ENCODE results near the gene CAND2. TPM values are rescaled to one million over a fixed set of nuclear protein-coding genes. Genes with fewer than 3 reads are reported as not detected.

CAND2 gene
- total and polyA plus RNA-seq, 4 donors: 2.6 to 24.4 (median 14.5) TPM

GRCh38 chr3:12829886-12830784 is 33.7 kb downstream of the CAND2 start:
- Histone ChIP-seq H3K36me3 (ENCODE audit: control insufficient read depth in 1 of 2, insufficient read depth in 2 of 2, low read length in 1 of 2) (peaks cover 5% of the 10 kb centered on the region in 2 donors), H3K4me1 (ENCODE audit: control insufficient read depth in 1 of 2, insufficient read depth in 2 of 2, low read length in 2 of 2) (no peaks in the 10 kb centered on the region), H3K9me3 (ENCODE audit: control insufficient read depth, low read length) (no peaks in the 10 kb centered on the region), H3K27ac (ENCODE audit: low read depth in 1 of 2, low read length in 2 of 2) (no peak overlapping the region), H3K27me3 (ENCODE audit: control insufficient read depth in 1 of 2, insufficient read depth in 2 of 2, low read length in 1 of 2) (no peaks in the 10 kb centered on the region), H3K4me3 (ENCODE audit: low read length in 2 of 2) (no peak overlapping the region)
- no peak for ATAC-seq (ENCODE audit: low FRiP score)
- intact Hi-C loops (cut with DNase I): no loop called here
- no peak for DNase-seq
- WGBS, 2 donors: 78% methylated on average over 17 of the region's 17 CpGs

- no peak overlapping the region for H3K27ac ChIP-seq (ENCODE audit: low read depth in 1 of 2, low read length in 2 of 2)
These were observed 34.3 kb downstream of the CAND2 start for GRCh38 chr3:12830785-12831156.

GRCh38 chr3:12831301-12831866 is 34.9 kb downstream of the CAND2 start:
- no peak overlapping the region for H3K27ac ChIP-seq (ENCODE audit: low read depth in 1 of 2, low read length in 2 of 2)
- no peak for DNase-seq
- intact Hi-C loops (cut with DNase I): no loop called here
- no peak for ATAC-seq (ENCODE audit: low FRiP score)
- WGBS, 2 donors: 77% methylated on average over 5 of the region's 5 CpGs
- peaks cover 5 to 7% of the 10 kb centered on the region in 2 donors for H3K36me3 ChIP-seq (ENCODE audit: control insufficient read depth in 1 of 2, insufficient read depth in 2 of 2, low read length in 1 of 2)
- H3K4me3 ChIP-seq (ENCODE audit: low read length in 2 of 2): no peak overlapping the region
- no peaks in the 10 kb centered on the region for H3K9me3 ChIP-seq (ENCODE audit: control insufficient read depth, low read length)
- H3K4me1 ChIP-seq (ENCODE audit: control insufficient read depth in 1 of 2, insufficient read depth in 2 of 2, low read length in 2 of 2): no peaks in the 10 kb centered on the region
- no peaks in the 10 kb centered on the region for H3K27me3 ChIP-seq (ENCODE audit: control insufficient read depth in 1 of 2, insufficient read depth in 2 of 2, low read length in 1 of 2)

More at GRCh38 chr3:12830785-12831156, 34.3 kb downstream of the CAND2 start:
- DNase-seq (no peak), ATAC-seq (ENCODE audit: low FRiP score) (no peak)
- Histone ChIP-seq H3K36me3 (ENCODE audit: control insufficient read depth in 1 of 2, insufficient read depth in 2 of 2, low read length in 1 of 2) (peaks cover 5 to 7% of the 10 kb centered on the region in 2 donors), H3K9me3 (ENCODE audit: control insufficient read depth, low read length) (no peaks in the 10 kb centered on the region), H3K4me3 (ENCODE audit: low read length in 2 of 2) (no peak overlapping the region), H3K4me1 (ENCODE audit: control insufficient read depth in 1 of 2, insufficient read depth in 2 of 2, low read length in 2 of 2) (no peaks in the 10 kb centered on the region), H3K27me3 (ENCODE audit: control insufficient read depth in 1 of 2, insufficient read depth in 2 of 2, low read length in 1 of 2) (no peaks in the 10 kb centered on the region)
- WGBS, 2 donors: 75 to 83% methylated on average over 4 of the region's 4 CpGs
- intact Hi-C loops (cut with DNase I): no loop called here

GRCh38 chr3:12832350-12833221 is 36.1 kb downstream of the CAND2 start:
- Histone ChIP-seq H3K4me3 (ENCODE audit: low read length in 2 of 2) (no peak overlapping the region), H3K27me3 (ENCODE audit: control insufficient read depth in 1 of 2, insufficient read depth in 2 of 2, low read length in 1 of 2) (no peaks in the 10 kb centered on the region), H3K4me1 (ENCODE audit: control insufficient read depth in 1 of 2, insufficient read depth in 2 of 2, low read length in 2 of 2) (no peaks in the 10 kb centered on the region), H3K9me3 (ENCODE audit: control insufficient read depth, low read length) (no peaks in the 10 kb centered on the region), H3K27ac (ENCODE audit: low read depth in 1 of 2, low read length in 2 of 2) (no peak overlapping the region), H3K36me3 (ENCODE audit: control insufficient read depth in 1 of 2, insufficient read depth in 2 of 2, low read length in 1 of 2) (peaks cover 5 to 11% of the 10 kb centered on the region in 2 donors)
- 71 to 72% methylated on average over 7 of the region's 7 CpGs for WGBS, 2 donors
- ATAC-seq (ENCODE audit: low FRiP score): no peak
- intact Hi-C loops (cut with DNase I): no loop called here
- DNase-seq: no peak

- H3K4me1 ChIP-seq (ENCODE audit: control insufficient read depth in 1 of 2, insufficient read depth in 2 of 2, low read length in 2 of 2): no peaks in the 10 kb centered on the region
- no peaks in the 10 kb centered on the region for H3K27me3 ChIP-seq (ENCODE audit: control insufficient read depth in 1 of 2, insufficient read depth in 2 of 2, low read length in 1 of 2)
- H3K27ac ChIP-seq (ENCODE audit: low read depth in 1 of 2, low read length in 2 of 2): no peak overlapping the region
- H3K9me3 ChIP-seq (ENCODE audit: control insufficient read depth, low read length): no peaks in the 10 kb centered on the region
- no peak overlapping the region for H3K4me3 ChIP-seq (ENCODE audit: low read length in 2 of 2)
- intact Hi-C loops (cut with DNase I): no loop called here
- no peak for ATAC-seq (ENCODE audit: low FRiP score)
- WGBS, 2 donors: 80 to 86% methylated on average over 13 of the region's 13 CpGs
- no peak for DNase-seq
- peaks cover 5 to 14% of the 10 kb centered on the region in 2 donors for H3K36me3 ChIP-seq (ENCODE audit: control insufficient read depth in 1 of 2, insufficient read depth in 2 of 2, low read length in 1 of 2)
These were observed 37.0 kb downstream of the CAND2 start for GRCh38 chr3:12833222-12834161.

- H3K27ac ChIP-seq (ENCODE audit: low read depth in 1 of 2, low read length in 2 of 2): no peak overlapping the region
- 69 to 78% methylated on average over 6 of the region's 6 CpGs for WGBS, 2 donors
- no peaks in the 10 kb centered on the region for H3K4me1 ChIP-seq (ENCODE audit: control insufficient read depth in 1 of 2, insufficient read depth in 2 of 2, low read length in 2 of 2)
- no peak for ATAC-seq (ENCODE audit: low FRiP score)
- no peak for DNase-seq
- no peaks in the 10 kb centered on the region for H3K9me3 ChIP-seq (ENCODE audit: control insufficient read depth, low read length)
- H3K27me3 ChIP-seq (ENCODE audit: control insufficient read depth in 1 of 2, insufficient read depth in 2 of 2, low read length in 1 of 2): no peaks in the 10 kb centered on the region
- H3K4me3 ChIP-seq (ENCODE audit: low read length in 2 of 2): no peak overlapping the region
- intact Hi-C loops (cut with DNase I): no loop called here
- H3K36me3 ChIP-seq (ENCODE audit: control insufficient read depth in 1 of 2, insufficient read depth in 2 of 2, low read length in 1 of 2): peaks cover 5 to 14% of the 10 kb centered on the region in 2 donors
These were observed 38.7 kb downstream of the CAND2 start for GRCh38 chr3:12835052-12835665.

- Histone ChIP-seq H3K4me3 (ENCODE audit: low read length in 2 of 2) (no peak overlapping the region), H3K4me1 (ENCODE audit: control insufficient read depth in 1 of 2, insufficient read depth in 2 of 2, low read length in 2 of 2) (no peaks in the 10 kb centered on the region), H3K36me3 (ENCODE audit: control insufficient read depth in 1 of 2, insufficient read depth in 2 of 2, low read length in 1 of 2) (peaks cover 5 to 11% of the 10 kb centered on the region in 2 donors), H3K27ac (ENCODE audit: low read depth in 1 of 2, low read length in 2 of 2) (no peak overlapping the region), H3K9me3 (ENCODE audit: control insufficient read depth, low read length) (no peaks in the 10 kb centered on the region), H3K27me3 (ENCODE audit: control insufficient read depth in 1 of 2, insufficient read depth in 2 of 2, low read length in 1 of 2) (no peaks in the 10 kb centered on the region)
- WGBS, 2 donors: 63 to 67% methylated on average over 6 of the region's 6 CpGs
- no peak for DNase-seq
- intact Hi-C loops (cut with DNase I): no loop called here
- no peak for ATAC-seq (ENCODE audit: low FRiP score)
These were observed 41.0 kb downstream of the CAND2 start for GRCh38 chr3:12837295-12837986.

Measured in aorta (tissue), 5 donors.